Measurements from ENCODE around the gene NUDT3.

Gene NUDT3

DNA sequence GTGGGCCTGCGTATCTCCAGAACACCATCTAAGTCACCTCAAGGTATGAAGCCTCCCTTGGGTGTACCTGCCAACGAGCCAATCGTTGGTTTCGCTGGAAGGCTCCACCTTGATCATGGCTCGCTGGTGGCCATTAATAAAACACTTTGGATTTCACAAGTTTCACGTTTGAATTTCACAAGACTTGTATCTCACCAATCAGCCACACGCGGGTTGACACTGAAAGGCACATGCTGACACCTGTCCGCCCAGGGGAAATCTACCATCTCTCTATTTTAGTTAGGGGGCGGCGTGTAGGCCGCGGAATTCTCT, 156.4 kb downstream of the NUDT3 start:
- no peak for FAIRE-seq

DNA sequence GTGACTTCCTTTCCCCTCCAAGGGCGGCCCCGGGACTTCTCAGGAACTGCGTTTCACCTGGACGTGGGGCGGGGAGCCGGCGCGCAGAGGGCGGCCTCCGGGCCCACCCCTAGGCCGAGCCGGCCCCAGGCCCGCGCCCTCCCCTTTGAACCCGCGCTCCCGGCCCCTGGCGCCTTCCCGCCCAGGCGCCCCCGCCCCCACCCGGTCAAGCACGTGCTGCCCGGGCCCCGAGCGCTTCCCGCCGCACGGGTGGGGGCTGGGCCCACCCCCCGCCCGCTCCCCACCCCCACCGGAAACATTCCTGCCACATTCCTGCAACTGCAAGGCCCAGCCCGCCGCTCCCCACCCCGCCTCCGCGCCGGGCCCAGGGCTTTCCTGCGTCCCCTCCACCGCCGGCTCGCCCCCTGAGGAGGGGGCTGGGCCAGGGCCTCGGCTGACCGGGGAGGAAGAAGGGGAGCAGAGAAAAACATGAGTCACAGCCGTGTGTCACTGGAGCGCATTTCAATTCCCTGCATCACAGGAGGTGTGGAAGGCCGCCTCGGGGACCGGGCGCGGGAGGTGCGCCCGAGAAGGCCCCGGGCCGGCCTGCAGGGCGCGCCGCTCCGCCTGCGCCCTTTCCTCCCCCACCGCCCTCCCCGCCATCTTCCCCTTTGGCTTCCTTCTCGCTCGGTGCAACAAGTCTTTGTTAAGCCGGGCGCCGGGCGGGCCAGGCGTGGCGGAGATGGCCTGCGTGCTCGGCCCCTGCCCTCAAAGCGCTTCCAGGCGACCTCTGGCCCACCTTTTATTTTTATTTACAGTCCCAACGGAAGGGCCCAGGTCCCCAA, 156.9 kb downstream of the NUDT3 start:
- FAIRE-seq = no peak

GRCh38 chr6:34234667-34235306, 157.7 kb downstream of the NUDT3 start:
- FAIRE-seq = no peak

- FAIRE-seq = no peak
Observed at GRCh38 chr6:34233867-34234266, 158.6 kb downstream of the NUDT3 start.

DNA sequence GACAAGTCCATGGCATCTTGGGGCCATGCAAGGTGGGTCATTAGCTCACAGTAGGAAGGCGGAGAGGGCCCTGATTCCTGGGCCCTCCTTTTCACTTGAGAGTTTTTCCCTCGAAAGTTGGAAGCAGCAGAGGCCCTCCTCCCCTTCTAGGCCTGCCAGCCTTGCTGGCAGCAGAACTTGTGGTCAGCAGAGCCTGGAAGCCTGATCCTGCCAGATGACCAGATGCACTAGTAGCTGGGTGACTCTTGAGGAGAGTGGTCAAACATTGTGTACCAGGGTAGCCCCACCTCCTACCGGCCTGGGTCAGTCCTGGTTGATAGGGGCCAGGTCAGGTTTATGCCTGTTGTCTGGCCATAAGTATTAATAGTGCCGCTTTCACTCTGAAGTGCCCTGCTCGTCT, 159.6 kb downstream of the NUDT3 start:
- no peak for FAIRE-seq

DNA sequence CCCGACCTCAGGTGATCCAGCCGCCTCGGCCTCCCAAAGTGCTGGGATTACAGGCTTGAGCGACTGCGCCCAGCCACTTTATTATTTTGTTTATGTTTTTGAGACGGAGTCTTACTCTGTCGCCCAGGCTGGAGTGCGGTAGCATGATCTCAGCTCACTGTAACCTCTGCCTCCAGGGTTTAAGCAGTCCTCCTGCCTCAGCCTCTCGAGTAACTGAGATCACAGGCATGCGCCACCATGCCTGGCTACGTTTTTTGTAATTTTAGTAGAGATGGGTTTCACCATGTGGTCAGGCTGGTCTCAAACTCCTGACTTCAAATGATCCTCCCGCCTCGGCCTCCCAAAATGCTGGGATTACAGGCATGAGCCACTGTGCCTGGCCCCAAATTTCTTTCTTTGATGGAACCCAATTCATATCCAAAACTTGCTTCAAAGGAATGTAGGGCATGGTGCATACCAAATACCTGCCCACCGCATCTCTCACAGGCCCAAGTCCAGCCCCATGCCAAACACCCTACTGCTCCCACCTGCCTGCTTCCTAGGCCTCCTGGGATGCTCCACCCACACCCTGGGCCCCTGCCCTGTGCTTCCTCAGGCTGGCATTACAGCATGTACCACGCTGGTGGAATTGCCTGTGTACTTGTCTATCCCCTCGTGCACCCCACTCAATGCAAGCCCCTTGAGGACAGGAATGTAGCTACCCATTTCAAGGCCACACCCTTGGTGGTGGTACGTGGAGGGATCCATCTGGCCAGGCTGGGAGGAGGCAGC, 160.7 kb downstream of the NUDT3 start:
- no peak for FAIRE-seq

- no peak for FAIRE-seq
Observed at GRCh38 chr6:34230653-34231371, 161.7 kb downstream of the NUDT3 start.

DNA sequence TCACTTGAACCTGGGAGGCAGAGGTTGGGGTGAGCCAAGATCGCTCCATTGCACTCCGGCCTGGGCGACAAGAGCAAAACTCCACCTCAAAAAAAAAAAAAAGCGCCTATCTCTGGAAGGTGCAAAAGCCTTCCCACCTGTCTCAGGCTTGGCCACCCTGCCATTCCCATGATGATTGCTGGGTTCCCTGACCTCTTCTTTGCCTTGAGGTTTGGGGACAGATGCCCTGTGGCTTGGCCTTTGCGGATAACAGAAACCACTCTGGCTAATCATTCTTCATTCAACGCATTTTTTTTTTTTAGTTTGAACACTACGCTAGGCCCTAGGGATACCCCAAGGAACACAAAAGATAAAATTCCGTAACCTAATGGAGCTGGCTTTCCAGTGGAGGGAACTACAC, 162.6 kb downstream of the NUDT3 start:
- no peak for FAIRE-seq

Measured in A204.1 (cell line).